NCI-H128 (cell line): ENCODE results near the gene MBD3L2B.

Experiments
- DNase-seq: peaks from one replicate; lab custom pipeline; 2025; ENCODE audit not compliant: unreplicated experiment; lab: John Stamatoyannopoulos, UW

MBD3L2B gene

GRCh38 chr19:7013678-7014077 is 7.6 kb downstream of the MBD3L2B start:
- no peak for DNase-seq

GRCh38 chr19:7010722-7011593 is 10.3 kb downstream of the MBD3L2B start:
- no peak for DNase-seq

GRCh38 chr19:7007859-7008258 is 13.4 kb downstream of the MBD3L2B start:
- DNase-seq = no peak

- DNase-seq = no peak
These were observed 15.0 kb downstream of the MBD3L2B start for GRCh38 chr19:7006135-7006704.

- DNase-seq = no peak
These were observed 16.8 kb downstream of the MBD3L2B start for GRCh38 chr19:7004313-7004931.

- no peak for DNase-seq
These were observed 20.4 kb downstream of the MBD3L2B start for GRCh38 chr19:7000816-7001215.

GRCh38 chr19:7000333-7000732 is 20.9 kb downstream of the MBD3L2B start:
- DNase-seq = no peak

GRCh38 chr19:6999933-7000332 is 21.3 kb downstream of the MBD3L2B start:
- no peak for DNase-seq

- no peak for DNase-seq
These were observed 23.4 kb downstream of the MBD3L2B start for GRCh38 chr19:6997679-6998445.

GRCh38 chr19:6996810-6997209 is 24.4 kb downstream of the MBD3L2B start:
- no peak for DNase-seq

- DNase-seq = no peak
These were observed 26.2 kb downstream of the MBD3L2B start for GRCh38 chr19:6995054-6995453.

GRCh38 chr19:6988257-6988656 is 33.0 kb downstream of the MBD3L2B start:
- no peak for DNase-seq

GRCh38 chr19:6987850-6988249 is 33.4 kb downstream of the MBD3L2B start:
- no peak for DNase-seq

- DNase-seq = no peak
These were observed 37.8 kb downstream of the MBD3L2B start for GRCh38 chr19:6983448-6983847.

- no peak for DNase-seq
These were observed 41.8 kb downstream of the MBD3L2B start for GRCh38 chr19:6979399-6979798.

GRCh38 chr19:6976197-6976596 is 45.0 kb downstream of the MBD3L2B start:
- no peak for DNase-seq

GRCh38 chr19:6971366-6971765 is 49.9 kb downstream of the MBD3L2B start:
- no peak for DNase-seq

- no peak for DNase-seq
These were observed 50.8 kb downstream of the MBD3L2B start for GRCh38 chr19:6970443-6970842.

- no peak for DNase-seq
These were observed 51.2 kb downstream of the MBD3L2B start for GRCh38 chr19:6970021-6970420.

- DNase-seq = no peak
These were observed 51.7 kb downstream of the MBD3L2B start for GRCh38 chr19:6969490-6969889.
